Stimulated activated naive CD8-positive, alpha-beta T cell treated with anti-CD3 and anti-CD28 coated beads, Interleukin-15, Interleukin-2, amounts not matched to agents 100 U/mL and 50 U/mL, for 24 hours (primary cell): ENCODE results near the gene MYCBPAP.

Source experiments
- ATAC-seq: fragments of 150-1000 bp; cut with Tn5 transposase; one replicate; pipeline ENCODE4 v1.10.0; 2021
- DNase-seq: peaks from one replicate; pipeline ENCODE4 v3.0.0; 2021

Gene MYCBPAP

DNA sequence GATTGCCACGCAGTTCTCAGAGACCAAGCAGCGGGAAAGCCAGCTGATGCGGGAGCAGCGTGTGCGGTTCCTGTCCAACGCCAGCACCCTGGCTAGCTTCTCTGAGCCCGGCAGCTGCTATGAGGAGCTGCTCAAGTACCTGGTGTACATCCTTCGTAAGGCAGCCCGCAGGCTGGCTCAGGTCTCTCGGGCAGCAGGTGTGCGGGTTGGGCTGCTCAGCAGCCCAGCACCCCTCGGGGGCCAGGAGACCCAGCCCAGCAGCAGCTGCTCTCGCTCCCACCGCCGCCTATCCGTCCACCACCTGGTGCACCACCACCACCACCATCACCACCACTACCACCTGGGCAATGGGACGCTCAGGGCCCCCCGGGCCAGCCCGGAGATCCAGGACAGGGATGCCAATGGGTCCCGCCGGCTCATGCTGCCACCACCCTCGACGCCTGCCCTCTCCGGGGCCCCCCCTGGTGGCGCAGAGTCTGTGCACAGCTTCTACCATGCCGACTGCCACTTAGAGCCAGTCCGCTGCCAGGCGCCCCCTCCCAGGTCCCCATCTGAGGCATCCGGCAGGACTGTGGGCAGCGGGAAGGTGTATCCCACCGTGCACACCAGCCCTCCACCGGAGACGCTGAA, 67.5 kb downstream of the MYCBPAP start:
- ATAC-seq, result no peak
- DNase-seq, result no peak

DNA sequence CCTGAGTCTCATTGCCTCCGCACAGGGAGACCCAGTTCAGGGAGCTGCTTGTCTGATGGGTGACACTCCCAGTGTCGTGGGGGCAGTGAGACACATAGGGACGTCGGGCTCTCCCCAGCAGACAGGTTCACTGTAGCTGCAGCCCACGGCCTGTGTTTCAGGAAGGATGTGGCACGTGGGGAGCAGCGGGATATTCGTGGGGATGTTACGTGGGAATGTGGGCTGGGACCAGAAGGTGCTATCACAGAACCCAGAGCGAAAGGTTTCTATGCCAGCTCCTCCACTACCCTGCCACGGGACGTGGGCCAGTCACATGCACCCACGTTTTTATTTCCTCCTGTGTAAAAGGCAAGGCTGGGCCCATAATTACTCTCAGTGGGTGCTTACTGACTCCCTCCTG, 68.6 kb downstream of the MYCBPAP start:
- ATAC-seq, result no peak
- no peak for DNase-seq

DNA sequence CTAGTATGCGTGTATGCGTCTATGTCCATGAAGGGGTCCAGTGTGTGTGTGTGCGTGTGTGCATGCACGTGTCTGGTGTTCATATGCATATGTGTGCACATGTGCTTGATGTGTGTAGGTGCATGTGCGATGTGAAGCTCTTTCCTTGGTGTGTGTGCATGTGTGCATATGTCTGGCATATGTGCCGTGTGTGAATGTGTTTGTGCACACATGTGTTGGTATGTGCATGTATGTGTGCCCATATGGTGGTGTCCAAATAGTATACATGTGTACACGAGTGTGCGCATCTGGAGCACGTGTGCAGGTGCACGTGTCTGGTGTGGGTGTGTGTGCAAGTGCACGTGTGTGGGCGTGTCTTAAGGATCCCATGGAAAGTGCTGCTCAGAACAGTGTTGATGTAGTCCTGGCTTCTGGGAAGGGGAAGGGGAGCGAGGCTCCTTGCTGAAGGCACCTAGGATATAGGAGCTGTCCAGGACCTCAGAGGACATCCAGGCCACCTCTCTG, 69.3 kb downstream of the MYCBPAP start:
- ATAC-seq, result no peak

DNA sequence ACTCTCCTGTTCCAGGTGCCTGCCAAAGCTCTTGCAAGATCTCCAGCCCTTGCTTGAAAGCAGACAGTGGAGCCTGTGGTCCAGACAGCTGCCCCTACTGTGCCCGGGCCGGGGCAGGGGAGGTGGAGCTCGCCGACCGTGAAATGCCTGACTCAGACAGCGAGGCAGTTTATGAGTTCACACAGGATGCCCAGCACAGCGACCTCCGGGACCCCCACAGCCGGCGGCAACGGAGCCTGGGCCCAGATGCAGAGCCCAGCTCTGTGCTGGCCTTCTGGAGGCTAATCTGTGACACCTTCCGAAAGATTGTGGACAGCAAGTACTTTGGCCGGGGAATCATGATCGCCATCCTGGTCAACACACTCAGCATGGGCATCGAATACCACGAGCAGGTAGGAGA, 69.9 kb downstream of the MYCBPAP start:
- DNase-seq, result no peak
- ATAC-seq, result no peak

More for the DNA sequence above, 69.3 kb downstream of the MYCBPAP start:
- DNase-seq, result no peak

DNA sequence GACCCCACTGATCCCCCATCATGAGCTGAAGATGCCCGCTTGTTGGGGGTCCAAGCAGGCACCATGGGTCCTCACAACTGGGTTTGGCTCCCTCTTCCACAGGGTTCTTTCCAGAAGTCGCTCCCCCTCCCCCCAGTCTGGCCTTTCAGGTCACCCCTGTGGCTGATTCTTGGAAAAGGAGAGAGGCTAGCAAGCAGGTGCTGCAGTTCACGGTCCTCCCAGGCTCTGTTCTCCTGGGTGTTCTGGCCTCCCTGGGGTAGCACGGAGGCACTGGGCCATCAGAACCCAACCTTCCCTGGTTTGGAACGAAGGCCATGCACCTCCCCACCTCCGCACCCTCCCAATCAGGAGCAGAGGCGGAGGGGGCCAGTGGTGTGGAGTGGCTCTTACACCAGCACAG, 71.2 kb downstream of the MYCBPAP start:
- ATAC-seq, result no peak
- DNase-seq, result no peak

DNA sequence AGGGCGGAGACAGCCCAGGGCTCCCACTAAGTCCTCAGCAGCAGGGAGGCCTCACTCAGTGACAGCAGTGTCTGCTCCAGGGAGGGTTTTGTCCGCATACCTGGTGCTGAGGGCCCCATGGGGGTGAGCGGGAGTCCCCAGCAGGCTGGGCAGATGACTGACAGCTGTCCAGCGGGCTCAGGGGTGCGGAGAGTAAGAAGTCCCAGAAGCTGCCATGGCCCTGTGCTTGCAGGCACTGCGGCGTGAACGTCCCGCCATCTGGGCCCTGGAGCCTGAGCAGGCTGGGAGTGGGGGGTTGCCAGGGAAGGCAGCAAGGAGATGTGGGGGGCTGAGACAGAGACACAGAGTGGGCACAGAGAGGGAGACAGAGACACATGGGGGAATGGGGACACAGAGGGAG, 72.4 kb downstream of the MYCBPAP start:
- no peak for DNase-seq

More for the DNA sequence above, 72.4 kb downstream of the MYCBPAP start:
- no peak for ATAC-seq
